Keratinocyte (primary cell): ENCODE results near the gene SNRNP35. TPM values are rescaled to one million over a fixed set of nuclear protein-coding genes. Genes with fewer than 3 reads are reported as not detected.
A peak's percentile ranks its signal among the peaks of the same experiment; 100 is the strongest.
"Not testable (repeated sequence)": the region's sequence is repeated elsewhere in the genome, so short reads cannot be mapped to it uniquely, and the experiment has no call there.

ENCODE experiments used
- DNase-seq: peaks from one replicate; pipeline ENCODE4 v3.0.0-alpha.2; 2011; ENCODE audit warnings: low read depth, missing footprints, low spot score
- FAIRE-seq: peaks from 2 replicates; lab custom pipeline; 2011; peaks lifted over from hg19 to GRCh38; lab: Jason Lieb, UNC
- H2AFZ ChIP-seq: 2 replicates; pipeline ENCODE4 v1.6.0; 2012; ENCODE audit warnings: low read length, control low read depth, inconsistent platforms; ENCODE audit not compliant: control insufficient read depth
- H3K27ac ChIP-seq: 2 replicates; pipeline ENCODE4 v1.5.1; 2011; ENCODE audit warnings: low read length; ENCODE audit not compliant: control insufficient read depth, insufficient read depth
- H3K27me3 ChIP-seq: 3 replicates; pipeline ENCODE4 v1.6.0; 2011; ENCODE audit warnings: low read length; ENCODE audit not compliant: control insufficient read depth, insufficient read depth; ENCODE audit errors: extremely low read depth
- H3K36me3 ChIP-seq, 2 experiments: 2 replicates in 1 of 2; 3 replicates in 1 of 2; pipeline ENCODE4 v1.5.1; 2011; ENCODE audit warnings: low read length in 2 of 2, mild to moderate bottlenecking in 1 of 2; ENCODE audit not compliant: control insufficient read depth in 2 of 2, insufficient read depth in 2 of 2; ENCODE audit errors: extremely low read depth in 1 of 2
- H3K4me1 ChIP-seq: 3 replicates; pipeline ENCODE4 v1.5.1; 2011; ENCODE audit warnings: low read length; ENCODE audit not compliant: control insufficient read depth, insufficient read depth; ENCODE audit errors: extremely low read depth
- H3K4me2 ChIP-seq: 3 replicates; pipeline ENCODE4 v1.6.0; 2011; ENCODE audit warnings: low read depth, low read length; ENCODE audit not compliant: control insufficient read depth, insufficient read depth; ENCODE audit errors: extremely low read depth
- H3K4me3 ChIP-seq, 3 experiments: fragments of 200-600 bp in 1 of 3; sonication (generic) in 1 of 3; 2 replicates in 2 of 3; 3 replicates in 1 of 3; pipeline ENCODE4 v1.5.1; 2011 to 2016; ENCODE audit warnings: low read length in 3 of 3, mild to moderate bottlenecking in 3 of 3, control low read depth in 2 of 3, inconsistent platforms in 1 of 3, low read depth in 1 of 3, mixed read lengths in 1 of 3, mixed run types in 1 of 3, moderate library complexity in 1 of 3; ENCODE audit not compliant: control insufficient read depth in 2 of 3, insufficient read depth in 2 of 3; ENCODE audit errors: extremely low read depth in 1 of 3
- H3K79me2 ChIP-seq: 2 replicates; pipeline ENCODE4 v1.6.0; 2012; ENCODE audit warnings: low read length; ENCODE audit not compliant: control insufficient read depth, insufficient read depth
- H3K9ac ChIP-seq: 3 replicates; pipeline ENCODE4 v1.6.0; 2011; ENCODE audit warnings: low read length; ENCODE audit not compliant: control insufficient read depth, insufficient read depth; ENCODE audit errors: extremely low read depth
- H3K9me1 ChIP-seq: 3 replicates; pipeline ENCODE4 v1.6.0; 2011; ENCODE audit warnings: low read length; ENCODE audit not compliant: control insufficient read depth, insufficient read depth; ENCODE audit errors: extremely low read depth
- H3K9me3 ChIP-seq: 2 replicates; pipeline ENCODE4 v1.5.1; 2012; ENCODE audit warnings: low read depth, low read length; ENCODE audit not compliant: control insufficient read depth
- H4K20me1 ChIP-seq: 3 replicates; pipeline ENCODE4 v1.6.0; 2011; ENCODE audit warnings: low read length; ENCODE audit not compliant: control insufficient read depth, insufficient read depth; ENCODE audit errors: extremely low read depth
- EZH2 ChIP-seq: IDR thresholded peaks from one replicate; pipeline ENCODE4 v1.6.1; 2012; ENCODE audit warnings: inconsistent platforms, mild to moderate bottlenecking, low read length, moderate library complexity
- dilution Hi-C: fragments of 300-500 bp; cut with MboI; formaldehyde crosslinking; loops from one replicate; pipeline ENCODE4 v1.7.0; 2020; ENCODE audit warnings: low sequenced_read_pairs; ENCODE audit not compliant: extremely low pct_ligation_motif_present
- polyA plus RNA-seq, 5 experiments: library from polyadenylated mRNA; depleted of rRNA in 3 of 5; stranded (reverse) in 3 of 5; stranded (forward) in 1 of 5; unstranded in 1 of 5; fragments of >200 nt; gene quantifications; 1 replicate in 1 of 5; 2 replicates in 3 of 5; 3 replicates in 1 of 5; pipeline versions ENCODE4 v1.2.1 to v1.2.3, GENCODE V29; 2011 to 2012; ENCODE audit warnings: missing spikeins in 2 of 5, low read depth in 1 of 5, low replicate concordance in 1 of 5
- TF ChIP-seq, protein P1 (sequence below), 3 experiments: IDR thresholded peaks in 1 of 3; conservative IDR thresholded peaks in 1 of 3; optimal IDR thresholded peaks in 1 of 3; 2 replicates in 2 of 3; 3 replicates in 1 of 3; pipeline versions ENCODE3 to v1.5.1; 2011; ENCODE audit warnings: low read length in 3 of 3, mild to moderate bottlenecking in 3 of 3, moderate library complexity in 2 of 3, control low read depth in 1 of 3, inconsistent platforms in 1 of 3; ENCODE audit not compliant: insufficient read depth in 2 of 3; ENCODE audit errors: extremely low read depth in 1 of 3

SNRNP35 gene
- polyA plus RNA-seq, 1 donor (not counting 4 experiments of a cell fraction or from before 2014, with no cell fraction given): 15.2 TPM

DNA sequence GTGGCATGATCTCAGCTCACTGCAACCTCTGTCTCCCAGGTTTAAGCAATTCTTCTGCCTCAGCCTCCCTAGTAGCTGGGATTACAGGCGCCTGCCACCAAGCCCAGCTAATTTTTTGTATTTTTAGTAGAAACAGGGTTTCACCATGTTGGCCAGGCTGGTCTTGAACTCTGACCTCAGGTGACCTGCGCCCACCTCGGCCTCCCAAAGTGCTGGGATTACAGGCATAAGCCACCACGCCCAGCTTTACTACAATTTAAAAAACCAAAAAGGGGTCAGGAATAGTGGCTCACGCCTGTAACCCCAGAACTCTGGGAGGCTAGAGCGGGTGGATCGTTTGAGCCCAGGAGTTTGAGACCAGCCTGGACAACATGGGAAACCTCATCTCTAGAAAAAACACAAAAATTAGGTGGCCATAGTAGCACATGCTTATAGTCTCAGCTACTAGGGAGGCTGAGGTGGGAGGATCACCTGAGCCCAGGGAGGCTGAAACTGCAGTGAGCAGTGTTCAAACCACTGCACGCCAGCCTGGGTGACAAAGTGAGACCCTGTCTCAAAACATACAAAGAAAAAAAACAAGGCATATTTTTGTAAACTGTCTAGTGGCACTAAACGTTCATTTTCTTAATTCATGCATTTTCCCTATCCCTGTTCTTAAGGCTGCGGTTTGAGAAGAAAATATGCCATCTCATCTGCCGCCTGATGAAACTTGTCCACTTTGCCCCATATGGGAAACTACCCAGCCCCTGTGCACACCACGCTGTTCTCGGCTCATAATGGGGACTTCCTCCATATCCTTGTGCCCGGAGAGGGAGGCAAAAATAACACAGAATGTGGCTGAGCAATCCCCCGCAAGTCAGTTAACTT, 25.8 kb upstream of the SNRNP35 start:
- H3K27me3 ChIP-seq, dilution Hi-C loops, H4K20me1 ChIP-seq, DNase-seq, H3K9me1 ChIP-seq, H3K9me3 ChIP-seq, H3K36me3 ChIP-seq: not testable (repeated sequence)
- peak overlapping the region; percentile 79 for H3K4me2 ChIP-seq
- H3K9ac ChIP-seq: peak overlapping the region; percentile 67
- H3K79me2 ChIP-seq: peaks cover 16% of the 10 kb centered on the region
- peak overlapping the region; percentile 53 for H2AFZ ChIP-seq
- FAIRE-seq: peak; percentile 61
- H3K4me1 ChIP-seq: peaks cover 25% of the 10 kb centered on the region
- H3K4me3 ChIP-seq: peak overlapping the region; percentile 5 to 43 (median 29)
- peak overlapping the region; percentile 74 for H3K27ac ChIP-seq

- Histone ChIP-seq H3K4me3 (no peak overlapping the region), H3K4me2 (no peak overlapping the region)
- dilution Hi-C loops: no loop called here
These were observed 24.3 kb upstream of the SNRNP35 start for GRCh38 chr12:123433615-123434014.

More at GRCh38 chr12:123433615-123434014, 24.3 kb upstream of the SNRNP35 start:
- H3K27me3 ChIP-seq: no peaks in the 10 kb centered on the region
- DNase-seq (no peak), FAIRE-seq (no peak)
- TF ChIP-seq EZH2: no peak
- TF ChIP-seq, protein P1, sequence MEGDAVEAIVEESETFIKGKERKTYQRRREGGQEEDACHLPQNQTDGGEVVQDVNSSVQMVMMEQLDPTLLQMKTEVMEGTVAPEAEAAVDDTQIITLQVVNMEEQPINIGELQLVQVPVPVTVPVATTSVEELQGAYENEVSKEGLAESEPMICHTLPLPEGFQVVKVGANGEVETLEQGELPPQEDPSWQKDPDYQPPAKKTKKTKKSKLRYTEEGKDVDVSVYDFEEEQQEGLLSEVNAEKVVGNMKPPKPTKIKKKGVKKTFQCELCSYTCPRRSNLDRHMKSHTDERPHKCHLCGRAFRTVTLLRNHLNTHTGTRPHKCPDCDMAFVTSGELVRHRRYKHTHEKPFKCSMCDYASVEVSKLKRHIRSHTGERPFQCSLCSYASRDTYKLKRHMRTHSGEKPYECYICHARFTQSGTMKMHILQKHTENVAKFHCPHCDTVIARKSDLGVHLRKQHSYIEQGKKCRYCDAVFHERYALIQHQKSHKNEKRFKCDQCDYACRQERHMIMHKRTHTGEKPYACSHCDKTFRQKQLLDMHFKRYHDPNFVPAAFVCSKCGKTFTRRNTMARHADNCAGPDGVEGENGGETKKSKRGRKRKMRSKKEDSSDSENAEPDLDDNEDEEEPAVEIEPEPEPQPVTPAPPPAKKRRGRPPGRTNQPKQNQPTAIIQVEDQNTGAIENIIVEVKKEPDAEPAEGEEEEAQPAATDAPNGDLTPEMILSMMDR (optimal IDR thresholded peaks at IDR 0.05 in 1 of 3, IDR thresholded peaks at IDR 0.05 in 1 of 3, conservative IDR thresholded peaks at IDR 0.05 in 1 of 3; ENCODE audit: extremely low read depth in 1 of 3, insufficient read depth in 2 of 3, low read length in 3 of 3): no peak
- H3K9ac ChIP-seq: no peak overlapping the region
- no peaks in the 10 kb centered on the region for H3K9me3 ChIP-seq
- H3K9me1 ChIP-seq: no peaks in the 10 kb centered on the region
- peaks cover 1 to 2% of the 10 kb centered on the region in 2 experiments for H3K36me3 ChIP-seq
- peaks cover 16% of the 10 kb centered on the region for H3K79me2 ChIP-seq
- peaks cover 25% of the 10 kb centered on the region for H3K4me1 ChIP-seq
- no peaks in the 10 kb centered on the region for H4K20me1 ChIP-seq
- no peak overlapping the region for H3K27ac ChIP-seq
- H2AFZ ChIP-seq: no peak overlapping the region
